Osteoblast (primary cell): Measurements from ENCODE around the gene FURIN. TPM values are rescaled to one million over a fixed set of nuclear protein-coding genes. Genes with fewer than 3 reads are reported as not detected.

Experiments
- DNase-seq: peaks from one replicate; pipeline ENCODE4 v3.0.0; 2011; ENCODE audit warnings: low spot score, mixed read lengths; ENCODE audit not compliant: insufficient read length; ENCODE audit errors: missing footprints
- H2AFZ ChIP-seq: 2 replicates; pipeline ENCODE4 v1.6.0; 2011; ENCODE audit warnings: mild to moderate bottlenecking, low read length
- H3K27ac ChIP-seq: 2 replicates; pipeline ENCODE4 v1.5.1; 2011; ENCODE audit warnings: mild to moderate bottlenecking, low read depth, low read length, moderate library complexity
- H3K27me3 ChIP-seq: 2 replicates; pipeline ENCODE4 v1.6.0; 2012; ENCODE audit warnings: mild to moderate bottlenecking, control low read depth, inconsistent platforms, low read length, moderate library complexity; ENCODE audit not compliant: insufficient read depth
- H3K36me3 ChIP-seq: 2 replicates; pipeline ENCODE4 v1.5.1; 2011; ENCODE audit warnings: mild to moderate bottlenecking, low read length, control low read depth, moderate library complexity; ENCODE audit not compliant: insufficient read depth
- H3K4me1 ChIP-seq: 2 replicates; pipeline ENCODE4 v1.5.1; 2011; ENCODE audit warnings: mild to moderate bottlenecking, low read length, control low read depth, moderate library complexity; ENCODE audit not compliant: insufficient read depth
- H3K4me2 ChIP-seq: 2 replicates; pipeline ENCODE4 v1.6.0; 2011; ENCODE audit warnings: mild to moderate bottlenecking, low read length; ENCODE audit not compliant: insufficient read depth
- H3K4me3 ChIP-seq: fragments of 200-600 bp; sonication (generic); 3 replicates; pipeline ENCODE4 v1.5.1; 2012; ENCODE audit warnings: mild to moderate bottlenecking, low read length, inconsistent platforms; ENCODE audit not compliant: insufficient read depth
- H3K79me2 ChIP-seq: 2 replicates; pipeline ENCODE4 v1.6.0; 2012; ENCODE audit warnings: mild to moderate bottlenecking, low read length, control low read depth, inconsistent platforms; ENCODE audit not compliant: insufficient read depth
- H3K9me3 ChIP-seq: 2 replicates; pipeline ENCODE4 v1.5.1; 2011; ENCODE audit warnings: low read depth, low read length, control low read depth
- H4K20me1 ChIP-seq: 2 replicates; pipeline ENCODE4 v1.6.0; 2012; ENCODE audit warnings: mild to moderate bottlenecking, low read length, control low read depth; ENCODE audit not compliant: insufficient read depth
- small RNA-seq: library from RNA; depleted of rRNA; stranded (forward); fragments of <200 nt; gene quantifications from one replicate; pipeline ENCODE3, GENCODE V24; 2012
- total RNA-seq: library from RNA; depleted of rRNA; stranded (reverse); fragments of >200 nt; gene quantifications from 2 replicates; pipeline ENCODE4 v1.2.3, GENCODE V29; 2012
- TF ChIP-seq, protein P1 (sequence below): IDR thresholded peaks from 2 replicates; pipeline ENCODE4 v1.5.1; 2011; ENCODE audit warnings: mild to moderate bottlenecking, low read depth, low read length, moderate library complexity; ENCODE audit errors: extremely low read depth

FURIN gene
- total RNA-seq, 1 donor, result 39.1 TPM

DNA sequence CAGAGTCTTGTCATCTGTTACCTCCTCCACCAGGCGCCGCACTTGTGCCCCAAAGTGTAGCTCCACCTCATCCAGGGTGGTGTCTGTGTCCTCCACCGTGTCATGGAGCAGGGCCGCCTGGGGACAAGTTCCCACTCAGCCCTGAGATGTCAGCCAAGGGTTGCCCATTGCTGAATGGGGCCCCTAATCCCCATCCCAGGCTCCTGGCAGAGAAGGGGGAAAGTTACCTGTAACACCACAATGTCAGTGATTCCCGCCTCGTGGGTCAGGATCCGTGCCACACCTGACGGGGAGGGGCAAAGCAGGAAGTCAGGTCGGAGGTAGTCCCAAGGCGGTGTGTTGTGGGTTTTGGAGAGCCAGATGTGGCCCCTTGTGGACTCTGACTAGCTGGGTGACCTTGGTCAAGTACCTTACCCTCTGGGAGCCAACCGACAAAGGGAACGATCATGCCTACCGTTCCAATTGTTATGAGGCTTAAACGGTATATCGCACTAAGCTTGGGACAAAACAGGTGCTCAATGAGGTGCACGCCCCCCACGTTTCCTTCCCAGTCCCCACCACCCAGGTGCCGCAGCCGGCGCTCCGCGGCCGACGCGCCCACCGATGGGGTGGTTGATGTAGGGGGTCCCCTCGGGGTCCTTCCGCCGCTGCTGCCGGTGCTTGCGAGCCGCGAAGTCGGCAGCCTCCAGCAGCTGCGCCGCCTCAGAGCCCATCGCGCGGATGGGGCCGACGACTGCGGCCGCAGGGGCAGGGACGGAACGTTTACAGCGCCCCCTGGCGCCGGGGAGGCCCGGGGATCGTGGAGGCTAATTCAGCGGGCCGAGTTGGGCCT, 63.7 kb downstream of the FURIN start, which contains the start of gene HDDC3:
HDDC3 (minus strand) TSS at position 722 of the 832 bp plus-strand sequence; CDS start at position 713, 9 bp downstream.
- peak within 1 kb of the TSS; percentile 92 for H2AFZ ChIP-seq
- no peaks in the 10 kb centered on the region for H3K27me3 ChIP-seq
- TF ChIP-seq, protein P1, sequence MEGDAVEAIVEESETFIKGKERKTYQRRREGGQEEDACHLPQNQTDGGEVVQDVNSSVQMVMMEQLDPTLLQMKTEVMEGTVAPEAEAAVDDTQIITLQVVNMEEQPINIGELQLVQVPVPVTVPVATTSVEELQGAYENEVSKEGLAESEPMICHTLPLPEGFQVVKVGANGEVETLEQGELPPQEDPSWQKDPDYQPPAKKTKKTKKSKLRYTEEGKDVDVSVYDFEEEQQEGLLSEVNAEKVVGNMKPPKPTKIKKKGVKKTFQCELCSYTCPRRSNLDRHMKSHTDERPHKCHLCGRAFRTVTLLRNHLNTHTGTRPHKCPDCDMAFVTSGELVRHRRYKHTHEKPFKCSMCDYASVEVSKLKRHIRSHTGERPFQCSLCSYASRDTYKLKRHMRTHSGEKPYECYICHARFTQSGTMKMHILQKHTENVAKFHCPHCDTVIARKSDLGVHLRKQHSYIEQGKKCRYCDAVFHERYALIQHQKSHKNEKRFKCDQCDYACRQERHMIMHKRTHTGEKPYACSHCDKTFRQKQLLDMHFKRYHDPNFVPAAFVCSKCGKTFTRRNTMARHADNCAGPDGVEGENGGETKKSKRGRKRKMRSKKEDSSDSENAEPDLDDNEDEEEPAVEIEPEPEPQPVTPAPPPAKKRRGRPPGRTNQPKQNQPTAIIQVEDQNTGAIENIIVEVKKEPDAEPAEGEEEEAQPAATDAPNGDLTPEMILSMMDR, result peak; percentile 83
- H3K79me2 ChIP-seq, result peaks cover 22% of the 10 kb centered on the region
- H3K4me1 ChIP-seq, result peaks cover 36% of the 10 kb centered on the region
- DNase-seq, result peak; percentile 99
- peak within 1 kb of the TSS; percentile 100 for H3K4me2 ChIP-seq
- H3K27ac ChIP-seq, result peak within 1 kb of the TSS; percentile 62
- H3K9me3 ChIP-seq, result no peaks in the 10 kb centered on the region
- H3K36me3 ChIP-seq, result peaks cover 8% of the 10 kb centered on the region
- H3K4me3 ChIP-seq, result peak within 1 kb of the TSS; percentile 91
- H4K20me1 ChIP-seq, result no peaks in the 10 kb centered on the region

GRCh38 chr15:90932660-90932991, 64.2 kb downstream of the FURIN start:
- Histone ChIP-seq H3K4me1 (peaks cover 36% of the 10 kb centered on the region), H3K4me3 (peak overlapping the region; percentile 91), H4K20me1 (no peaks in the 10 kb centered on the region), H3K79me2 (peaks cover 24% of the 10 kb centered on the region), H3K27me3 (no peaks in the 10 kb centered on the region), H2AFZ (peak overlapping the region; percentile 71), H3K4me2 (peak overlapping the region; percentile 100), H3K9me3 (no peaks in the 10 kb centered on the region), H3K27ac (no peak overlapping the region), H3K36me3 (peaks cover 11% of the 10 kb centered on the region)
- DNase-seq, result no peak
- TF ChIP-seq, protein P1, result no peak

Small RNAs within 50 kb of the gene (small RNA-seq; reads per million reads assigned to genes)
- gene RN7SL363P, result not detected

Other genes starting within 250 kb of the FURIN start
- 1.4 and 1.5 TPM in 2 replicates for gene BLM, start 151.2 kb upstream of the FURIN start, total RNA-seq
- 19.2 and 20.3 TPM in 2 replicates for gene FES, start 15.9 kb downstream of the FURIN start, total RNA-seq
- gene MAN2A2, start 34.7 kb downstream of the FURIN start, total RNA-seq, result 15.2 and 20.0 TPM in 2 replicates
- gene HDDC3, start 64.0 kb downstream of the FURIN start, total RNA-seq, result 8.8 and 11.6 TPM in 2 replicates
- gene UNC45A, start 66.7 kb downstream of the FURIN start, total RNA-seq, result 72.5 and 74.9 TPM in 2 replicates
- 11.2 TPM in 2 replicates for gene RCCD1, start 86.3 kb downstream of the FURIN start, total RNA-seq
- 17.1 and 17.7 TPM in 2 replicates for gene PRC1, start 125.9 kb downstream of the FURIN start, total RNA-seq
- gene VPS33B, start 154.0 kb downstream of the FURIN start, total RNA-seq, result 8.0 and 10.0 TPM in 2 replicates
- under 0.01 TPM in 1 of 2 replicates, not detected in the other for gene SV2B, start 231.7 kb downstream of the FURIN start, total RNA-seq